Islet of Langerhans (tissue), 1 donor: ENCODE measurements around the gene FCHO1.
"Not testable (repeated sequence)": the region's sequence is repeated elsewhere in the genome, so short reads cannot be mapped to it uniquely, and the experiment has no call there.

Experiments used
- FAIRE-seq: peaks from one replicate; lab custom pipeline; 2011; peaks lifted over from hg19 to GRCh38; lab: Jason Lieb, UNC

Gene FCHO1

DNA sequence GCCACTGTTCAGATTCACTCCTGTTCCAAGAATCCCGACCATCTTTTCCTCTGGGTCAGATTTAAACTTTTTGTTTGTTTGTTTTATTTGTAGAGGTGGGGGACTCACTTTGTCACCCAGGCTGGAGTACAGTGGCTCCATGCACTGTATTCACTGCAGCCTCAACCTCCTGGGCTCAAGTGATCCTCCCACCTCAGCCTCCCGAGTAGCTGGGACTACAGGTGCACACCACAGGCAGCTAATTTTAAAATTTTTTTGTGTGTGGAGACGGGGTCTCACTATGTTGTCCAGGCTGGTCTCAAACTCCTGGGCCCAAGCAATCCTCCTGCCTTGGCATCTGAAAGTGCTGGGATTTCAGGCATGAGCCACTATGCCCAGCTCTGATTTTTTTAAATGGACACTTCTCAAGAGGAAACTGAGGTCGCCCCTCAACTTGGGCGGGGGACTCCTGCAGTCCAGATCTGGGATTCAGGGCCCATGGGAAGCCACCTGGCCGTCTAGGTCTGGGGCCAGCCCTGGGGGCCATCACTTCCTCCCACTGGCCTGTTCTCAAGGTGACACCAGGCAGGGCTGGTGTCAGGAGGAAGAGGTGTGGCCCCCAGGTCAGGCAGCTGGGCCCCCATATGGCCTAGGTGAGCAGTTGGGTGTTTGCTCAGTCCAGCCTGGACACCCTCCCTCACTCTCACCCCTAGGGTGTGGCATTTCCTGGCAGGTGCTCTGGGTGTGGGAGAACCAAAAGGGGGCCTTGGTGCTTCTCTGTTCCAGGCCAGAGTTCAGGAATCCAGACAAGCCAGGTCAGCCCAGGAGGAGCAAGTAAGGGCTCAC is 44.9 kb downstream of the FCHO1 start:
- no peak for FAIRE-seq

DNA sequence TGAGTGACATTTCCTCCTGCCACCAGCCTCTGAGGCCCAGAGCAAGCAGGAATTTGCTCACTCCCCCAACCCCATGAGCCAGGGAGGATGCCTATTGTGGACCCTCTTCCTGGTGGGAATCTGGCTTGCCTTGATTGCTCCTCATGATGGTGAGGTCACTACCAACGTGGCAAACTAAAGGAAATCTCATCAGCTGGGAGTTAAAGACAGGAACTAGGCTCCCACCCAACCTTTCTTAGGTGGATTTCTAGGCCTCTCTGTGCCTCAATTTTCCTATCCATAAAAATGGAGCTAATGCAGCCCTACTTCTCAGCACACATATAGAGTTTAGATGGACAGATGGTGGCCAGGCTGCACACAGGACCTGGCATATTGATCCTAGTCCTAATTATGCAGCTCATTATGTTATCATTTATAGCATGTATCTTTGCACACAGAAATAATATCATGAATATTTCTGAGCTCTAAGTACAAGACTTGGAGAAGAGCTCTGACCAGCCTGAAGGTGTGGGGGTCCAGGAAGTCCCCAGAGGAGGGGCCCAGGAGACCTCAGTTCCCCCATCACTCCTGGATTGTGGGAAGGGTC is 45.7 kb downstream of the FCHO1 start:
- FAIRE-seq, result no peak

GRCh38 chr19:17797424-17798201 is 46.3 kb downstream of the FCHO1 start:
- FAIRE-seq, result no peak

DNA sequence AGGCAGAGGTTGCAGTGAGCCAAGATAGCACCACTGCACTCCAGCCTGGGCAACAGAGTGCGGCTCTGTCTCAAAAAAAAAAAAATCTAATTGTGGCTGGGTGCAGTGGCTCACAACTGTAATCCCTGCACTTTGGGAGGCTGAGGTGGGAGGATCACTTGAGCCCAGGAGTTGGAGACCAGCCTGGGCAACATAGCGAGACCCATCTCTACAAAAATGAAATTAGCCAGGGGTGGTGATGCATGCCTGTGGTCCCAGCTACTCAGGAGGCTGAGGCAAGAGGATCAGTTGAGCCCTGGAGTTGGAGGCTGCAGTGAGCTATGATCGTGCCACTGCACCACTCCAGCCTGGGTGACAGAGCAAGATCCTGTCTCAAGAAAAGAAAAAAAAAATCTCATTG is 47.3 kb downstream of the FCHO1 start:
- not testable (repeated sequence) for FAIRE-seq

DNA sequence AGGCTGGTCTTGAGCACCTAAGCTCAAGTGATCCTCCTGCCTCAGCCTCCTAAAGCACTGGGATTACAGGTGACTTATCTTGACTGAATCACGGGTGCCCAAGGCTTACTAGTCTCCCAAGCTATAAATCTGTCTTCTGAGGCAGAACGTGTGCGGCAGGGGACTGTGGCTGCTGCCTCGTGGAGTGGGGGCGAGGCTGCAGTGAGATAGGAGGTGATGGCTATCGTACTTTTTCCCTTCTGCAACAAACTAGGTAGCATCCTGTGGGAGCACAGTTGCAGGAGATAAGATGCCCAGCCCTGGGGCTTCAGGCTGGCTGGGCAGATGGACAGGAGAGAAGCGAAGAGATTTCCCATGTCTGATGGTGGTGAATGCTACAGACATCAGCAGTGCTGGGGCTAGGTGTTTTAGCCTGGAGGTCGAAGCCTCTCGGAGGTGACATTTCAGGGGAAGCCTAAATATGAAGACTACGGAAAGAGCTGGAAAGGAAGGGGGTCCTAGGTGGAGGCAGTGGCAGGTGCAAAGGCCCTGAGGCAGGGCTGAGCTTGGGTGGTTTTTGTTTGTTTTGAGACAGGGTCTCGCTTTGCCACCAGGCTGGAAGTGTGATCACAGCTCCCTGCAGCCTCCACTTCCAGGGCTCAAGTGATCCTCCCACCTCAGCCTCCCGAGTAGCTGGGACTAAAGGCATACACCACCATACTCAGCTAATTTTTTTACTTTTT is 51.0 kb downstream of the FCHO1 start:
- no peak for FAIRE-seq

DNA sequence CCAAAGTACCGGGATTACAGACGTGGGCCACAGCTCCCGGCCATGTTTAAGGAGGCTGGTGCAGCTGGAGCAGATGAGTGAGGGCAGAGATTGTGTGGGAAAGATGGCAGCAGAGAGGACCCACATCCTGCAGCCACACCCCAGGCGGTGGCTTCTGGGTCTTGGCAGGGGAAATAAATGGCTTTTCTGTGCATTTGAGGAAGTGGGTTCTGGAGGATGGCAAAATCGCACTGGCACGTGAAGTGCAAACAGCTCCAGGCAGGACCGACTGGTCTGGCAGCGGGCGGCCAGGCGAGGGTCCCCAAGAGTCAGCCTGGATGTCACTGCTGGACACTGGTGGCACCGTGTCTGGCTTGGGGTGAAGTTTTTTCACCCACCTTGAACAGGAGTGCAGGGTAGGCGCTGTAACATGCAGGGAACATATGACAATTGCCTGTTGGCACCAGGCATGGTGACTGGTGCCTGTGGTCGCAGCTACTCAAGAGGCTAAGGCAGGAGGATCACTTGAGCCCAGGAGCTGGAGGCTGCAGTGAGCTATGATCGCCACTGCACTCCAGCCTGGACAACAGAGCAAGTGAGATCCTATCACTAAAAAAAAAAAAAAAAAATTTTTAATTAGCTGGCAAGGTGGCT is 52.1 kb downstream of the FCHO1 start:
- FAIRE-seq, result no peak

DNA sequence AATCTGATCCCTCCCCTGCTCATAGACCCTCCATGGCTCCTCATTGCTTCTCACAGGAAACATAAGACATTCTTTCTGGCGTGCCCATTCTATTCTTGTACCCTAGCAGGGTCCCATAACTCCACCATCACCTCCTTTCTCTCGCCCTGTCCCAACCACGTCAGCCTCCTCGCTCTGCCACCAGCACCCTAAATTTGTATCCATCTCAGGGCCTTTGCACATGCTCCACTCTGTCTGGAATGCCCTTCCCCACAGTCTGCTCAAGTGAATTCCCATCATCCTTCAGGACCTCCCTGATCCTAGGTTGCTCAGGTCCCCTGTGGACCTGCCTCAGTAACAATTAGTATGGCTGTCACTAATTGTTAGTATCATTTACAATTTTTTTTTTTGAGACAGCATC is 54.1 kb downstream of the FCHO1 start:
- no peak for FAIRE-seq

- no peak for FAIRE-seq
These were observed 55.7 kb downstream of the FCHO1 start for GRCh38 chr19:17806945-17807344.

- FAIRE-seq, result no peak
These were observed 56.5 kb downstream of the FCHO1 start for GRCh38 chr19:17807731-17808316.

DNA sequence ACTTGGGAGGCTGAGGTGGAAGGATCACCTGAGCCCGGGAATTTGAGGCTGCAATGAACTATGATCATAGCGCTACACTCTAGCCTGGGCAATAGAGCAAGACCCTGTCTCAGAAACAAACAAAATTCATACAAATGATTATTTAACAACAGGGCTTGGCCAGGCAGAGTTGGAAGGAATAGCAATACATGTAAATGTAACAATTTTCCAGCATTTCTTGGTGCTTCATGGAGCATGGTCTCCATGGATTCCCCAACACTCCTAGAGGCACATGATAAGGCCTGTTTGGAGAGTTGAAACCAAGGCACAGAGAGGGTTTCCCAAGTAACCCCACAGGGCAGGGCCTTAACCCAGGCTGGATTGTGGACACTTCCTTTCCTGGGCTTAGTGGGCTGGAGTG is 59.8 kb downstream of the FCHO1 start:
- FAIRE-seq, result no peak

DNA sequence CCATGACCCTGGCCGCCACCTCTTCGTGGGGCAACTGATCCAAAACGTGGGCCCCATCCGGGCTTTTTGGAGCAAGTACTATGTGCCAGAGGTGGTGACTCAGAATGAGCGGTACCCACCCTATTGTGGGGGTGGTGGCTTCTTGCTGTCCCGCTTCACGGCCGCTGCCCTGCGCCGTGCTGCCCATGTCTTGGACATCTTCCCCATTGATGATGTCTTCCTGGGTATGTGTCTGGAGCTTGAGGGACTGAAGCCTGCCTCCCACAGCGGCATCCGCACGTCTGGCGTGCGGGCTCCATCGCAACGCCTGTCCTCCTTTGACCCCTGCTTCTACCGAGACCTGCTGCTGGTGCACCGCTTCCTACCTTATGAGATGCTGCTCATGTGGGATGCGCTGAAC is 60.4 kb downstream of the FCHO1 start:
- FAIRE-seq, result no peak

GRCh38 chr19:17812099-17812498 is 60.8 kb downstream of the FCHO1 start:
- no peak for FAIRE-seq

GRCh38 chr19:17817668-17818363 is 66.5 kb downstream of the FCHO1 start:
- no peak for FAIRE-seq

GRCh38 chr19:17821190-17821589 is 69.9 kb downstream of the FCHO1 start, which contains the start of gene INSL3:
TSS of gene INSL3 (minus strand) at chr19:17821519. CDS start at chr19:17821506, 13 bp downstream.
- FAIRE-seq, result no peak

DNA sequence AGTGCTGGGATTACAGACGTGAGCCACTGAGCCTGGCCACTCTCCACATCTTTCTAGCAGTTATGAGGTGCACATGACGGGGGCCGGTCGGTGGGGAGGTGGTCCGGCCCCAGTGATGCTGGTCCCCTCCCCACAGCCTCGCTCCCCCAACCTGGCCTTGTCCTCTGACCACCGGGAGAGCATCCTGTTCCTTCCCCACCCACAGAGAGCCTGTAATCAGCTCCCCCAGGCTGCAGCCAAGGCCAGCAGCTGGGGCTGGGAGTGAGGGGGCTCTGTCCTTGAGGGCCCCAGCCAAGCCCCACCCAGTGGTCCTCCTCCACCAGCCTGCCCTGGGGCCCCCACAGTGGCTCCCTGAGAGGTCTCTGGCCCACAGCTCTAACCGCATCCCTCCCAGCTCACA is 73.1 kb downstream of the FCHO1 start:
- FAIRE-seq, result no peak

DNA sequence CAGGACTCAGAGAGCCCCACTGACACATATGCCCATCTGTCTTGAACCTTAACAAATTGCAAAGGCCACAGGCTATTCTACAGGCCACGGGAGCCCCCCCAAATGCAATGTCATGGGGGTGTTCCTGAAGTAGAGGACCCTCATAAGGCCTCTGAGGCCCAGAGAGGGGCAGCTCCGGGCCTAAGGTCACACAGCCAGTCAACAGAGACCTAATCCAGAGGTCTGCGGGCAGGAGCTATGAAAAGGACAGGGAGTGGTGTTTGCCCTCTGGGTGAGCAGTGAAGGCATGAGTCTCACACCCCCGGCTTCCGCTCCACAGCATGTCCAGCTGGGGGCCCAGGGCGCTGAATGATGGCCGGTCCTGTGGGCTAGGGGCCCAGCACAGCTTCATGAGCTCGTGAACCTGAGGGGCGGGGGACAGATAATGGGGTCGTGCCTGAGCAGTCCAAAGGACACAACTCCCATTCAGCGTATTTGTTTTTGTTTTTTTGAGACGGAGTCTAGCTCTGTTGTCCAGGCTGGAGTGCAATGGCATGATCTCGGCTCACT is 75.3 kb downstream of the FCHO1 start:
- FAIRE-seq, result no peak

- no peak for FAIRE-seq
These were observed 78.7 kb downstream of the FCHO1 start for GRCh38 chr19:17829855-17830566.

- no peak for FAIRE-seq
These were observed 79.5 kb downstream of the FCHO1 start for GRCh38 chr19:17830567-17831418.

- no peak for FAIRE-seq
These were observed 80.2 kb downstream of the FCHO1 start for GRCh38 chr19:17831419-17831888.
